HFF-Myc (cell line): ENCODE results near the gene CD46.

Source experiments
- DNase-seq: peaks from one replicate; pipeline ENCODE4 v3.0.0-alpha.2; 2011; ENCODE audit warnings: low read depth; ENCODE audit errors: extremely low read depth
- H3K4me3 ChIP-seq: replicated peaks from 2 replicates; pipeline ENCODE4 v1.5.1; 2011; ENCODE audit warnings: low read depth, mild to moderate bottlenecking, control low read depth, low read length
- CTCF ChIP-seq: IDR thresholded peaks from 2 replicates; pipeline ENCODE4 v1.5.1; 2012; ENCODE audit warnings: mild to moderate bottlenecking, low read depth, low read length, control low read depth; ENCODE audit errors: missing control alignments

CD46 gene

GRCh38 chr1:207823880-207824566 lies 72.2 kb downstream of the CD46 start:
- TF ChIP-seq CTCF = peak; percentile 47
- no peak for DNase-seq
- H3K4me3 ChIP-seq = no peak overlapping the region

- H3K4me3 ChIP-seq = no peak overlapping the region
- TF ChIP-seq CTCF = no peak
- DNase-seq = no peak
These were observed 73.0 kb downstream of the CD46 start for GRCh38 chr1:207824691-207825408.

DNA sequence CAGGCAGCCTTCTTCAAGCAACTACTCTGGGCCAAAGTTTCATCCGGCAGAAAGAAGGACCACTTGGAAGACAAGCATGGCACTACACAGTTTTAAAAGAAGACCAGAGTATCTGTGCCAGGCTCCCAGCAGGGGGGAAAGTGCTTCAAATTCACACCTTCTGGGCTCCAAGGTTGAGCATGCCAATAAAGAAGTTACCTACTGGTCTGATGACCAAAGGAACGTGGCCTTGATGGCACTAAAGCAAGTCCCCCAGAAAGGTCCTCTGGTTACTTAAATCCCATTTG lies 73.5 kb downstream of the CD46 start:
- TF ChIP-seq CTCF = no peak
- no peak for DNase-seq
- no peak overlapping the region for H3K4me3 ChIP-seq

DNA sequence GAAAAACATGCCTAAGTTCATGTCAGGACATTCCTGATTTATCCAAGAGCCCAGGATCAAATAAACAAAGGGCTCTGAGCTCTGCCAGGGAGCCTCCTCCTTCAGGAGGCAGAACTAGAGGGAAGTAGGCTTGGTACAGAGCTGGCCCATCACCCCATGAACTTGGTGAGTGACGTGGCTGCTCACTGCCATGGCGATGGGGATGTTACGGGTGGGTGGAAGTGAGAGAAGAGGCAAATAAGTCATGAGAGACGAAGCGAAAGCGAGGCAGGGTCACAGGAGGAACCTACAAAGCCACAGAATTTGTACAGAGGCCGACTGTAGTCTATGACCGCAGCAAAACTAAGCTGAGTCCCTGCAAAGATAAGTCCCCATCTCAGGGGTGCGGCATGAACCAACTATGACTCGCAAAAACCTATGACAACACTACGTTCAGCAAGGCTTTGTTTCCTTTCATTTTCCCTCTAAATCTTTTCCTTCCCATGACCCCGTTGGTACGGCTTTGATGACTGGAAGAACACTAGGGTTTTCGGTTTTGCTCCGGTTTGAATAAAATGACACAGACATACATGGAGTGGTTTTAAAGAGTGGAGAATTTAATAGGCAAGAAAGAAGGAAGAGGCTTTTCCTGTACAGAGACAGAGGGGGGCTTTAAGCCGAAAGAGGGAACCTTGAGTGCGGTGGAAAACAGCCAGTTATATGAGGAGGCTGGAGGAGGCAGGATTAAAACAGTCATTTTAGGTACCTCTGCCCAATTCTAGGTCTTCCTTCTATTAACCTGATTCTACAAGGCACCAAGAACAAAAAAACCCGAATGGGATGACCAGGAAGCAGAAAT lies 74.1 kb downstream of the CD46 start:
- TF ChIP-seq CTCF = no peak
- peak overlapping the region; percentile 29 for H3K4me3 ChIP-seq
- no peak for DNase-seq

GRCh38 chr1:207826557-207827487 lies 75.0 kb downstream of the CD46 start:
- no peak for TF ChIP-seq CTCF
- H3K4me3 ChIP-seq = peak overlapping the region; percentile 29
- no peak for DNase-seq

GRCh38 chr1:207827488-207827830 lies 75.6 kb downstream of the CD46 start:
- H3K4me3 ChIP-seq = no peak overlapping the region
- DNase-seq = no peak
- TF ChIP-seq CTCF = no peak
